HG03095 (cell line): ENCODE measurements around the gene ATOH7.
"Not testable (repeated sequence)": the region's sequence is repeated elsewhere in the genome, so short reads cannot be mapped to it uniquely, and the experiment has no call there.

ENCODE experiments used
- ATAC-seq: cut with Tn5 transposase; IDR thresholded peaks from one replicate; pipeline ENCODE4 v1.9.1; 2021; ENCODE audit warnings: moderate library complexity; ENCODE audit not compliant: unreplicated experiment

Gene ATOH7

DNA sequence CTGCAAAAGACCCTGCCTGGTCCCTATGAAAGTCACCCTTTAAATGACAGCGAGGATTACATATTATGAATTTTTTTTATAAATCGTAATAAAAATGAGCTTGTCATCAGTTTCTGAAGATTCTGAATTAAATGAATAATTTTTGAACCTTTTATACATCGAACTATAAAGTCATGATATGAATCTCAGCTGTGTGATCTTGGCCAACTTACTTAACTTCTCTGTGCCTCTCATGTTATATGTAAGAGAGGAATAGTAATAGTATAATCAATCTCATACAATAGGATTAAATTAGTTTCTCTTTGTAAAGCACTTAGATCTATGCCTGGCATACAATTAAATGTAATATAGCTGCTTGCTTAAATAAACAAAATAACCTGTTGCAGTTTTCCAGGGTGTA, 5.3 kb upstream of the ATOH7 start:
- ATAC-seq: no peak

DNA sequence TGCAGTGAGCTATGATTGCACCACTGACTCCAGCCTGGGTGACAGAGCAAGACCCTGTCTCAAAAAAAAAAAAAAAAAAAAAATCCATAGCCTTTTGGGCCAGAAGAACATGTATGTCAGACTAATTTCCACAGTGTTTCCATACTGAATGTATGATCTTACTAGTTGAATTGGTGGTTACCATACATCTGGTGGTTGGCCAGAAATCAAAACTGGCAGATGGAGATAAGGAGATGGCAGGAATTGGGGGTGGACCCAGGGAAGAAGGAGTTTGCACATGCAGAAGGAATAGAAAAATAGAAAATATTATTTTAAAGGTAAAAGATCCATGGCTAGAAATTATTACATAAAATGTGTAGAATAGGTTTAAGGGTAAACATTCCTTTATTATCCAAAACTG, 3.7 kb upstream of the ATOH7 start:
- ATAC-seq: no peak

DNA sequence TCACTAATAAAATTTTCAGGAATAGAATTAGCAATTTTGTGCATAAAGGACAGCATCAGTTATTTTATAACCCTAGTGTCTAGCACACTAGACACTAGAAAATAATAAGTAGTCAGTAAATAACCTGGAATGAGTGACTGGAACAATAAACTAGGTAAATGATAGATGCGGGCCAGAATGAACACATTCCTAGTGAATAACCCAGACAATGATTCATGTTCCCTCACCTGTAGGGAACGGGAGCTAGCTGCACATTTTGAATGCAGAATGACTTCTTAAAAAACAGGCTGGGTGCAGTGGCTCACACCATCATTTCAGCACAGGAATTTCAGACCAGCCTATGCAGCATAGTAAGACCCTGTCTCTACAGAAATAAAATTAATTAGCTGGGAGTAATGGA, 3.2 kb upstream of the ATOH7 start:
- no peak for ATAC-seq

DNA sequence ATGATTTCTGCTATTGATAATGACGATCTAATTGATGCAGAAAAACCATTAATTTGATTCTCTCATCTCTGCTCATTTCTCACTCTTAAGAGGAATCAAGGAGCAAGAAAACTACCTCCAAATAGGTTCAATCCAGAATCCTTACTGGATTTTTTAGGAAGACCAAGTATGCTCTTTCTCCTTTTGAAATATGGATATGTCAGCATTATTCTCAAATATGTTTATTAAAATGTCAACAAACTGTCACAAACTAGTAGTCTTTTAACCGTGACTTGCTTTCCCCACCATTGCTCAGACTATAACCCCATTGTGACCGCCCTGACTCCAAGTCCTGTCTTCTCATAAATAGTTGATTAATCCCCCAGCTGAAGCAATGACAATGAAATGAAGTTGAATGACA, 1.1 kb upstream of the ATOH7 start:
- no peak for ATAC-seq

DNA sequence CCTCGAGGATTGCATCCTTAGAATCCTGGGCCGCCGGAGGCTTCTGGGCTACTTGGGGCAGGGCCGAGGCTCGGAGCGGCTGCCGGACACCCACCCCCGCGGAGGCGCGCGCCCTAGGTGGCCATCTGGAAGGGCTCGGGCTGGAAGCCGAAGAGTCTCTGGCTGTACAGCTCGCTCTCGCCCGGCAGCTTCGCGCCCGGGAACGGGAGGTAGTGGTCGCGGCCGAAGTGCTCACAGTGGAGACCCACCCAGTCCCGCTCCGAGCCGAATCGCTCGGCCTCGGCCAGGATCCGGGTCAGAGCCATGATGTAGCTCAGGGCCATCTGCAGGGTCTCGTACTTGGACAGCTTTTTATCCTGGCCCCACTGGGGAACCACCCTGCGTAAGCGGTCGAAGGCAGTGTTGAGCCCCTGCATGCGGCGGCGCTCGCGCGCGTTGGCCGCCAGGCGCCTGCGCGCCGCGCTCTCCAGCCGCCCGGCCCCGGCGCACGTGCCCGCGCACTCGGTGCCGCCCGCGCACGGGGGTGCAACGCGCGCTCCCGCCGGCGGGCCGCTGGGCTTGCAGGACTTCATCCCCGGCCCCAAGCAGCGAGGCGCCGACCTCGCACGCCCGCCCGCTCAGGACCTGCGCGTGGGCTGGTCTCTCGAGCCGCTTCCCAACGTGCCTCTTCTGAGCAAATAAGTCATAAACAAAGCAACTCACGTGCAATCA, 652 bp downstream of the ATOH7 start:
- ATAC-seq: peak; percentile 90

DNA sequence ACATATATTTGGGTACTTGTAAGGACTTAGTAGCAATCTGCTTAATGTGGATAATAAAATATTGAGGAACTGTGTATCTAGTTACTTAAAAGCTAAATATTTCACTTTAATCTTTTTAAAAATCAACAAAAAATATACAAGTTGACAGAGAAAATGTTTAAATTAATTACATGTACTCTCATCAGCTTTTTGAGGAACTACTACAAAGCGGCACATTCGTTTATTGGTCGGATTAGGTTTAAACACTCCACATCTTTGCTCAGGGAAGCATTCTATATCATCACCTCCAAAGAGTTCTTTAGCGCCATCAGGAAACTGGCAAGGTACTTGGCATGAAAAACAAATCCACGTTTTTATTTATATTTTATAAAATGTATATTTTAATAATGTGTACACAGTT, 1.6 kb downstream of the ATOH7 start:
- ATAC-seq: no peak

DNA sequence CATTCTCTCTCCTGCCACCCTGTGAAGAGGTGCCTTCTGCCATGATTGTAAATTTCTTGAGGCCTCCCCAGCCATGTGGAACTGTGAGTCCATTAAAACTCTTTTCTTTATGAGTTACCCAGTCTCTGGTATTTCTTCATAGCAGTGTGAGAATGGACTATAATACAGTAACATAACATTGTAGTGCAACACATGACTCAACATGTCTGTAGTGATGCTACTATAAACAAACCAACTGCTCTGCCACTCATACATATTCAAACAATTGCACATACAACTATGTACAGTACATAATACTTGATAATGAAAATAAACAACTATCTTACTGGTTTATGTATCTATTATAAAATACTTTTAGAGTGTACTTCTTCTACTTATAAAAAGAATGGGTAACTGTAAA, 7.1 kb downstream of the ATOH7 start:
- ATAC-seq: no peak

DNA sequence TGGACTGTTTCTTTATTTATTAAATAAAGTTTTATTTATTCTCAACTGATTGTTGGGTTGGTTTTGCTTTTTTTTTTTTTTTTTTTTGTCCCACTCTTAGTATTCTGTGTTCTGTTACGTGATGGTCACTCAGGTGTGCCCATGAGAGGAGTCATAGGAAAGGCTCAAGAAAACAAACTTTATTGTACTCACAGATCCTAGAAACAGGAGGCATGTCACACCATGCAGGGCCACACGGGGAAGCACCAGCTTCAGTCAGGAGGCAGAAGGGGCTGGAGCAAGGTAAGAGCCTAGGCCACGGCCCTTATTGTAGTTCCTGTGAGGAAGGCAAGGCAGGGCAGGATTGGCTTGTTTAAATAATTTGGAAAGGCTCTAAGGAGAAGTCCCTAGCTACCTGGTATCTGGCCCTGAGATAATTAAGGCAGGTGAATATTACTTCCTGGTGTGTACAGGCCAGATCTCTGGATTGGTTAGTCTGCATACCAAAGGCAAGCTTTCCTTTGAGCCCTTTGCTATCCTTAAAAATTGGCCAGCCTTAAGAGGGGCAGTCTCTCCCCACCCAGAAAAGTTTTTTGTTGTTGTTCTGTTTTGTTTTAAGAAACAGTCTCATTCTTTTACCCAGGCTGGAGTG, 8.3 kb downstream of the ATOH7 start:
- no peak for ATAC-seq

DNA sequence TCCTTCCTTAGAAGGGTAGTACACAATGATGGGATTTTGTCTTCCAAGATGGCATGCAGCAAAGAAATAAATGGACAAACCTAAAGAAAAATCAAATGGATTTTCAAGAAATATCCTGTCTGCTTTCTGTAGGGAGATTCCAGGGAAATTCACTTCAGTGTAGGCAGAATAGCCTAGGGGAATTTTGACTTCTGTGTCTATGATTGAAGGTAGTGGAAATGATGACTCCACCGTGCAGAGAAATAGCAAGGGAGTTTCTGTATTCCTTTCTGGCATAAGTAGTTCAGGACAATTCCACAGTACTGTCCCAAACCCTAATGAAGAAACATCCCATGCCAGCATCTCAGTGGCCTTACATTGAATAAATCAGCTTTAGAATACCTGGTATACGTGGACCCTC, 9.5 kb downstream of the ATOH7 start:
- no peak for ATAC-seq

DNA sequence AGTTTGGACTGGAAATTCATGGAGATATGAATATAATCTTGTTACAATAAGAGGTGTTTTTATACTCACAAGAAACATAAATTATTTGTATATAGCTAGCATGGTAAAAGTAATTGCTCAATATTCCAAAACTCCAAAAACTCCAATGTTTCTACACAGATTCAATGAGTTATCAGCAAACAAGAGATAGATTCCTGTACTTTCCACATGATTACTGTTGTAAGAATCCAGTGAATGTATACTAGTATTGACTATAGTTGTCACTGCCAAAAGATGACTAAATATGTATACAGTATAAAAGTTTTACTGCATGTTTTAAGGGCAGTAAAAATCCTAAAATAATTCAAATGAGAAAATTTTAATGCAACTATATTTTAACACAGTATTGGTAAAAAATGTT, 10.7 kb downstream of the ATOH7 start:
- ATAC-seq: no peak

DNA sequence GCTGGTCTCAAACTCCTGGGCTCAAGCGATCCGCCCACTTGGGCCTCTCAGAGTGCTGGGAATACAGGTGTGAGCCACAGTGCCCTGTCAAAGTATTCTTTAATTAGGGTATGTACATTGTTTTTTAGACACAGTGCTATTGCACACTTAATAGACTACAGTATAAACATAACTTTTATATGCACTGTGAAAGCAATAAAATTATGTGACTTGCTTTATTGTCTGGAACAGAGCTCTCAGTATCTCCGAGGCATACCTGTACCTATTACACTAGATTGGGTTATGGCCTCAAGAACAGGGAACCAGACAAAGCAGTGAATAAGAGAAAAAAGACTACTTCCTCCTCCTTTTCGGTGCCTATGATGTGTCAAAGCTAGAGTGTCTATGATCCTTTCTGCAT, 13.1 kb downstream of the ATOH7 start:
- ATAC-seq: no peak

DNA sequence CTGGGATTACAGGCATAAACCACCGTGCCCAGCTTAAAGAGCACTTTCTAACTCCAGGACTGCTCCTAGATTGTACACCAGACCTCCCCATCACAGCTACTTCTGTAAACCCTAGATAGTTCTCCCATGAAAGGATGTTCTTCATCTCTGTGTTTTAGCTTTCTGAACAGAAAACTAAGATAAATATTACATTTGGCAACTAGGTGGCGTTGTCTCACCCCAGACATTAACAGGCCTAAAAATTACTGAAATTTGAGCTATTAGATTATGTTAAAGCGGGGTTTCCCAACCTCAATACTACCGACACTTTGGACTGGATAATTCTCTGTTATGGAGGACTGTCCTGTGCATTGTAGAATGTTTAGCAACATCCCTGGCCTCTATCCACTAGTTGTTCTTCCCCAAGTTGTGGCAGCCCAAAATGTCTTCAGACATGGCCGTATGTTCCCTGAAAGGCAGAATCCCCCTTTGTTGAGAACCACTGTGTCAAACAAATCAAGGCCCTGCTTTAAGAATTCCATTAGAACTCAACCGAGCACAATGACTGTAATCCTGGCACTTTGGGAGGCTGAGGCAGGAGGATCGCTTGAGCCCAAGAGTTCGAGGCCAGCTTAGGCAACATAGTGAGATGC, 19.1 kb downstream of the ATOH7 start:
- no peak for ATAC-seq

DNA sequence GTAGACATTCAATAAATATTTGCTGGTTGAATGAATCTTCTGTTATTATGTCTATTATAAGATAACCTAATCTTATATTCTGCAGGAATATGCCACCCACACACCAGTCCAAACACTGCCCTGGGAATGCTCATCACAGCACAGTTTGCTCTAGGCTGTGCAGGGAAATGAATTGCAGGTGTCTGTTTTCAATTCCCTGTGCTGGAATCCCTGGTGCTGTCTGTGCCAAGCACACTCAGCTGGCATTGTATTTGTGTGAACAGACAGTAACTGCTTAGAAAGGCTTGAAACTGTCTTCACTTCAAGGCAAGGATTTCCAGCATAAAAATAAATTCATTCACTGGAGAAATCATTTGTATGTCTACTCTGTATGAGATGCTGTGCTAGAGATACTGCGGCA, 20.2 kb downstream of the ATOH7 start:
- ATAC-seq: no peak

DNA sequence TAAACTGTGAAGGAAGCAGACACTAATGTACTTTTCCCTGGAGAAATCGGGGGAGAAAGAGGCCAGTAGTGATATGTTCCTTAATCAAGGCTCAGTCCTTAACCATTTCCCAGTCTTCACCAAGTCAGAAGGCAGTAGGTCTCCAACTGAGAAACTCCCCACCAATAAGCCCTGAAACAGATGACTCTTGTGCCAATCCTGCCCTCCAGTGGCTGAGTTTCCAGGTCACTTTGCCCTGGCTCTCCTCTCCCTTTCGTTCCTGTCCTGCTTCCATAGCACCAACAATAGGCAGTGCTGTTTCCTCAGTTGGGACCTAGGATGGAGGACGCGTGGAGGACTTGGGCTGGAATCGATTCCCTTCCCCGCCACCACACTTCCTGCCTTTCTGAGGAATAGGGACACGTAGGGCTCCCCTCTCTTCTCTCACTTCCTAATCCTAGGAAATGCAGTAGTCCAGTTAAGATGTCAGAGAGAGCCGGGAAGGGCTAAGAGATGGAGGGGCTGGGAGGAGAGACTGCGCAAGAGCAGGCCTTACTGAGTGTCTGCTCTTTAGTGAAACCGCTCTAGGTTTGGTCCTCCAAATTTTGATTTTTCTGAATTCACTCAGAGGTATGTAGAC, 23.4 kb downstream of the ATOH7 start:
- no peak for ATAC-seq

DNA sequence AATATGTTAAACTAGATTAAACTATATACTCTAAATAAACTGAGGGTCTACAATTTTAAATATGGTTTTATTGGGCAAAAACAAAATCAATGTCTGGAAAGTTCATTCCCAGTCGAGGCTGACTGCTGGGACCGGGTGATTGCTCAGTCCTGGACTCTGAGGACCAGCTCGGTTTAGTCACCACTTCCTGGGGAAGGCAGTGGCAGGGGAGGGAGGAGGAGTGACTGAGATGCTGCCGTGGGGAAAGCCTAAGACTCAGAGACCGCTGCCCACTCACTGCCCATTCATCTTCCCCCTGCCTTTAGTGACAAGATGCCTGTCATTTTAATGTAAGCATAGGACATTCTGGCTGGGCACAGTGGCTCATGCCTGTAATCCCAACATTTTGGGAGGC, 29.0 kb downstream of the ATOH7 start:
- no peak for ATAC-seq

DNA sequence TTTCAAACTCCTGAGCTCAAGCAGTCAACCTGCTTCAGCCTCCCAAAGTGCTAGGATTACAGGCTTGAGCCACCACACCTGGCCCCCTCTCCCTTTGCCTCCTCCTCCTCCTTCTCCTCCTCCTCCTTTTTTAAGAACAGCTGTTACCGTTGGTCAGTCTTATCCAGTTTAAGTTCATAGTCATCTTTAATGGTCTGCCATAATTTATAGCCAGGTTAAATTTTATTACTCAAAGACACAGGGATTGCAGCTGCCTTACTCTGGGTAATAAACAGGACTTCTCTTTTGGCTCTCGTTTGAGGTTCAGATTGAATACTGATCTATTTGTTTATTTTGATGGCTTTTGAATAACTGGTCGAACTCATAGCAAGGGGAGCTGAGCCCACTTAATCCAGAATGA, 35.2 kb downstream of the ATOH7 start:
- no peak for ATAC-seq

DNA sequence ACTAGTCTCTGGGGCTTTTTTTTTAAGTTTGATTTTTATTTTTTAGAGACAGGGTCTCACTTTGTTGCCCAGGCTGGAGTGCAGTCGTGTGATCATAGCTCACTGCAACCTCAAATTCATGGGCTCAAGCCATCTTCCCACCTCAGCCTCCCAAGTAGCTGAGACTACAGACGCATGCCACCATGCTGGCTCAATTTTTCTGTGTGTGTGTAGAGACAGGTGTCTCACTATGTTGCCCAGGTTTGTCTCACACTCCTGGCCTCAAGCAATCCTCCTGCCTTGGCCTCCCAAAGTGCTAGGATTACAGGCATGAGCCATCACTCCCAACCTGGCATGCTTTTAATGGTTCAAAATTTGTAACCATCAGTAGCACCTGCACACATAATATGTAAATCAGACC, 36.1 kb downstream of the ATOH7 start:
- not testable (repeated sequence) for ATAC-seq

DNA sequence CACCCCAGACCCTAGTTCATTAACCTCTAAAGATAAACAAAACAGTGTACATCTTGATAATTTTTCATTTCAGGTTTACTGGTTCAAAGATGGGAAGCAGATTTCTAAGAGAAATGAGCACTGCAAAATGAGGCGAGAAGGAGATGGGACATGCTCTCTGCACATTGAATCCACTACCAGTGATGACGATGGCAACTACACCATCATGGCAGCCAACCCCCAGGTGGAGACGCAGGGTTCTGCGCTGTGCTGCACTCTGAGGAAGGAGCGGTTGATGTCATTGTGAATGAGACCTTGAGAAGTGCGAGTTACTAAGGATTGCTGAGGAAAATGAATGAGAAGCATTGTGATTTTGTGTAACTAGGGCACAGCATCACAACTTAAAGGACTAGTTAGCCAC, 37.6 kb downstream of the ATOH7 start:
- ATAC-seq: no peak

DNA sequence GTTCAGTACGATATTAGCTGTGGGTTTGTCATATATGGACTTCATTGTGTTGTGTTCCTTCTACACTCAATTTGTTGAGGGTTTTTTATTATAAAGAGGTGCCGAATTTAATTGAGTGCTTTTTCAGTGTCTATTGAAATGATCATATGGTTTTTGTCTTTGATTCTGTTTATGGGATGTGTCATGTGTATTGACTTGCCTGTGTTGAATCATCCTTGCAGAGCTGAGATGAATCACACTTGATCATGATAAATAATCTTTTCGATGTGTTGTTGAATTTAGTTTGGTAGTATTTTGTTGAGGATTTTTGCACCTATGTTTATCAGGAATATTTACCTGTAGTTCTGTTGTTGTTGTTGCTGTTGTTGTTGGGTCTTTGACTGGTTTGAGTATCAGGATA, 39.8 kb downstream of the ATOH7 start:
- no peak for ATAC-seq

DNA sequence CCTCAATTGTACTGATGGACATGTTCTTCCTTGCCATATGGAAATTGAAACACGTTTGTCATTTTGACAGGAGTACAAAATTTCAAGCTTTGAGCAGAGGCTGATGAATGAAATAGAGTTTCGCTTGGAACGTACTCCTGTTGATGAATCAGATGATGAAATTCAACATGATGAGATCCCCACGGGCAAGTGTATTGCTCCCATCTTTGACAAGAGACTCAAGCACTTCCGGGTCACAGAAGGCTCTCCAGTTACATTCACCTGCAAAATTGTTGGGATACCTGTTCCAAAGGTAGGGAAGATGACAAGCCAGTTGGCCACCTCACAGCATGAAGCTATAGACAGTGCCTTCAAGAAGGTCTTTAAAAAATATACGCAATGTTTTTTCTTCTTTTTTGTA, 43.1 kb downstream of the ATOH7 start:
- no peak for ATAC-seq

DNA sequence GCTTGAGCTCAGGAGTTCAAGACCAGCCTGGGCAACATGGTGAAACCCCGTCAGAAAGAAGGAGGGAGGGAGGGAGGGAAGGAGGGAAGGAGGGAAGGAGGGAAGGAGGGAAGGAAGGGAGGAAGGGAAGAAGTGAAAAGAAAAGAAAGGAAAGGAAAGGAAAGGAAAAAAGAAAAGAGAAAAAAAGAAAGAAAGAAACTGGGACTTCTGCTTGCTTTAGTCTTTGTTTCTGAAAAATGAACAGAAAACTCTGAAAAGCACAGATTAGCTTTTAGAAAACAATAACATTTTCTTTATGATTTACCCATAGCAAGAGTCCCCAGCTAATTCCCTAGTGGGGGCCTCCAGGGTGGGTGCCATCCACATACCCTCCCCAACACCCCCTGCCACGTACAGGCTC, 46.8 kb downstream of the ATOH7 start:
- no peak for ATAC-seq

DNA sequence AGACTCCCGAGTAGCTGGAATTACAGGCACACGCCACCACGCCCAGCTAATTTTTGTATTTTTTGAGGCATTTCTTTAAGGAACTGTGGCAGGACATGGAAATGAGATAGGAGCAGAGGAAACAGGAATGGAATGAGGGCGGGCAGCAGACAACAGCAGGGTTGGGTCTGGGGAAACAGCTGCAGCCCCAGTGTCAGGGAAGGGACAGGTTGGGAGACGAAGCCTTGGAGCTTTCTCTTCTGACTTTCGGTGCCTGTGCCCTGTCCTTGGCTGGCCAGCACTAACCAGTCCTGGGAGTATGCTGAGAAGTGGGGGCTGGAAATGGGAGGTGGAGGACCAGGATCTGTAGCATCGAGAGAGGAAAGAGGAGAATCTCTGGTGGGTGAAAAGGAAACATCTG, 47.4 kb downstream of the ATOH7 start:
- ATAC-seq: no peak
